Neuron (in vitro differentiated cells): ENCODE measurements around the gene CCDC167.

Experiments
- H2AFZ ChIP-seq: one replicate; pipeline ENCODE4 v1.6.1; 2013; ENCODE audit warnings: low read depth, mild to moderate bottlenecking, inconsistent platforms, low read length, moderate library complexity
- H3K27me3 ChIP-seq: one replicate; pipeline ENCODE4 v1.6.1; 2013; ENCODE audit warnings: low read length; ENCODE audit not compliant: insufficient read depth
- H3K36me3 ChIP-seq: one replicate; pipeline ENCODE4 v1.6.1; 2013; ENCODE audit warnings: low read length; ENCODE audit not compliant: insufficient read depth
- H3K4me1 ChIP-seq: one replicate; pipeline ENCODE4 v1.6.1; 2013; ENCODE audit warnings: low read length; ENCODE audit not compliant: insufficient read depth
- H3K4me3 ChIP-seq: 2 replicates; pipeline ENCODE4 v1.5.1; 2013; ENCODE audit warnings: mild to moderate bottlenecking, low read length, moderate library complexity
- H3K9me3 ChIP-seq: one replicate; pipeline ENCODE4 v1.6.1; 2013; ENCODE audit warnings: low read length

The CCDC167 gene

GRCh38 chr6:37537548-37537947 lies 37.9 kb upstream of the CCDC167 start:
- Histone ChIP-seq H3K27me3 (peaks cover 45% of the 10 kb centered on the region), H2AFZ (no peak overlapping the region), H3K4me1 (peaks cover 41% of the 10 kb centered on the region), H3K4me3 (no peak overlapping the region), H3K36me3 (no peaks in the 10 kb centered on the region), H3K9me3 (no peaks in the 10 kb centered on the region)

- H3K4me3 ChIP-seq: peak overlapping the region; percentile 21
- peaks cover 41% of the 10 kb centered on the region for H3K4me1 ChIP-seq
- H3K9me3 ChIP-seq: no peaks in the 10 kb centered on the region
- H3K27me3 ChIP-seq: peaks cover 45% of the 10 kb centered on the region
- H2AFZ ChIP-seq: no peak overlapping the region
- no peaks in the 10 kb centered on the region for H3K36me3 ChIP-seq
Observed at GRCh38 chr6:37536491-37537190, 36.9 kb upstream of the CCDC167 start.

GRCh38 chr6:37535759-37536490 lies 36.2 kb upstream of the CCDC167 start:
- Histone ChIP-seq H3K27me3 (peaks cover 45% of the 10 kb centered on the region), H2AFZ (no peak overlapping the region), H3K9me3 (no peaks in the 10 kb centered on the region), H3K36me3 (no peaks in the 10 kb centered on the region), H3K4me1 (peaks cover 41% of the 10 kb centered on the region), H3K4me3 (peak overlapping the region; percentile 21)

GRCh38 chr6:37535428-37535758 lies 35.7 kb upstream of the CCDC167 start:
- no peak overlapping the region for H2AFZ ChIP-seq
- H3K4me1 ChIP-seq: peaks cover 41% of the 10 kb centered on the region
- H3K27me3 ChIP-seq: peaks cover 45% of the 10 kb centered on the region
- no peaks in the 10 kb centered on the region for H3K36me3 ChIP-seq
- no peaks in the 10 kb centered on the region for H3K9me3 ChIP-seq
- H3K4me3 ChIP-seq: no peak overlapping the region

- Histone ChIP-seq H3K9me3 (no peaks in the 10 kb centered on the region), H3K4me3 (no peak overlapping the region), H3K27me3 (peaks cover 45% of the 10 kb centered on the region), H2AFZ (no peak overlapping the region), H3K36me3 (no peaks in the 10 kb centered on the region), H3K4me1 (peaks cover 41% of the 10 kb centered on the region)
Observed at GRCh38 chr6:37534893-37535292, 35.2 kb upstream of the CCDC167 start.

- Histone ChIP-seq H3K9me3 (no peaks in the 10 kb centered on the region), H3K27me3 (peaks cover 30% of the 10 kb centered on the region)
Observed at GRCh38 chr6:37532122-37532521, 32.4 kb upstream of the CCDC167 start.

GRCh38 chr6:37531437-37532036 lies 31.8 kb upstream of the CCDC167 start:
- H3K4me1 ChIP-seq: peaks cover 33% of the 10 kb centered on the region
- H2AFZ ChIP-seq: no peak overlapping the region
- H3K36me3 ChIP-seq: no peaks in the 10 kb centered on the region
- peaks cover 24% of the 10 kb centered on the region for H3K27me3 ChIP-seq
- no peak overlapping the region for H3K4me3 ChIP-seq
- no peaks in the 10 kb centered on the region for H3K9me3 ChIP-seq

More at GRCh38 chr6:37532122-37532521, 32.4 kb upstream of the CCDC167 start:
- H2AFZ ChIP-seq: no peak overlapping the region
- peaks cover 38% of the 10 kb centered on the region for H3K4me1 ChIP-seq
- no peak overlapping the region for H3K4me3 ChIP-seq
- H3K36me3 ChIP-seq: no peaks in the 10 kb centered on the region

GRCh38 chr6:37531026-37531425 lies 31.3 kb upstream of the CCDC167 start:
- Histone ChIP-seq H3K27me3 (peaks cover 19% of the 10 kb centered on the region), H3K4me1 (peaks cover 27% of the 10 kb centered on the region), H3K4me3 (no peak overlapping the region), H3K36me3 (no peaks in the 10 kb centered on the region), H2AFZ (no peak overlapping the region), H3K9me3 (no peaks in the 10 kb centered on the region)

GRCh38 chr6:37530297-37530696 lies 30.6 kb upstream of the CCDC167 start:
- Histone ChIP-seq H2AFZ (no peak overlapping the region), H3K36me3 (no peaks in the 10 kb centered on the region), H3K4me3 (no peak overlapping the region), H3K4me1 (peaks cover 20% of the 10 kb centered on the region), H3K27me3 (peaks cover 12% of the 10 kb centered on the region), H3K9me3 (no peaks in the 10 kb centered on the region)

- H2AFZ ChIP-seq: no peak overlapping the region
- peaks cover 4% of the 10 kb centered on the region for H3K4me1 ChIP-seq
- H3K27me3 ChIP-seq: peaks cover 2% of the 10 kb centered on the region
- no peaks in the 10 kb centered on the region for H3K9me3 ChIP-seq
- H3K36me3 ChIP-seq: no peaks in the 10 kb centered on the region
- H3K4me3 ChIP-seq: no peak overlapping the region
Observed at GRCh38 chr6:37528541-37528940, 28.8 kb upstream of the CCDC167 start.

GRCh38 chr6:37525460-37526357 lies 26.0 kb upstream of the CCDC167 start:
- peaks cover 2% of the 10 kb centered on the region for H3K27me3 ChIP-seq

GRCh38 chr6:37524970-37525318 lies 25.3 kb upstream of the CCDC167 start:
- Histone ChIP-seq H2AFZ (no peak overlapping the region), H3K9me3 (no peaks in the 10 kb centered on the region), H3K27me3 (peaks cover 2% of the 10 kb centered on the region), H3K36me3 (no peaks in the 10 kb centered on the region), H3K4me1 (no peaks in the 10 kb centered on the region), H3K4me3 (no peak overlapping the region)

More at GRCh38 chr6:37525460-37526357, 26.0 kb upstream of the CCDC167 start:
- Histone ChIP-seq H3K9me3 (no peaks in the 10 kb centered on the region), H3K4me3 (no peak overlapping the region), H2AFZ (no peak overlapping the region), H3K36me3 (no peaks in the 10 kb centered on the region), H3K4me1 (no peaks in the 10 kb centered on the region)
